Measurements from ENCODE around the gene SPAG9. TPM values are rescaled to one million over a fixed set of nuclear protein-coding genes. Genes with fewer than 3 reads are reported as not detected.

SPAG9 gene
- total and polyA plus RNA-seq, 12 donors, result 20.7 to 65.8 (median 51.6) TPM

DNA sequence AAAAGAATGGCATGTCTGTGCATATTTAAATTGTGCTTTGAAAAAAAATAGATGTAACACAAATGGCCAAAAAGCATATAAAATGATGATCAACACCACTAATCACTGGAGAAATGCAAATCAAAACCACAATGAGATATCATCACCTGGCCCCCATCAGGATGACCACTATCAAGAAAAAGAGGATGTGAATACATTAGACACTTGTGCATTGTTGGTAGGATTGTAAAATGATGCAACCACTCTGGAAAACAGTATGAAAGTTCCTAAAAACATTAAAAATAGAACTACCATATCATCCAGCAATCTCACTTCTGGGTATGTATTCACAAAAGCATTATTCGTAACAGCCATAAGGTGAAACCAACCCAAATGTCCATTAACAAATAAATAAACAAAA, 91.5 kb downstream of the SPAG9 start:
- WGBS, 2 donors, result 88% methylated on average over 1 of the region's 1 CpG
- peaks cover 0 to 30% (median 0%) of the 10 kb centered on the region in 9 donors for H3K36me3 ChIP-seq
- TF ChIP-seq, protein P1, sequence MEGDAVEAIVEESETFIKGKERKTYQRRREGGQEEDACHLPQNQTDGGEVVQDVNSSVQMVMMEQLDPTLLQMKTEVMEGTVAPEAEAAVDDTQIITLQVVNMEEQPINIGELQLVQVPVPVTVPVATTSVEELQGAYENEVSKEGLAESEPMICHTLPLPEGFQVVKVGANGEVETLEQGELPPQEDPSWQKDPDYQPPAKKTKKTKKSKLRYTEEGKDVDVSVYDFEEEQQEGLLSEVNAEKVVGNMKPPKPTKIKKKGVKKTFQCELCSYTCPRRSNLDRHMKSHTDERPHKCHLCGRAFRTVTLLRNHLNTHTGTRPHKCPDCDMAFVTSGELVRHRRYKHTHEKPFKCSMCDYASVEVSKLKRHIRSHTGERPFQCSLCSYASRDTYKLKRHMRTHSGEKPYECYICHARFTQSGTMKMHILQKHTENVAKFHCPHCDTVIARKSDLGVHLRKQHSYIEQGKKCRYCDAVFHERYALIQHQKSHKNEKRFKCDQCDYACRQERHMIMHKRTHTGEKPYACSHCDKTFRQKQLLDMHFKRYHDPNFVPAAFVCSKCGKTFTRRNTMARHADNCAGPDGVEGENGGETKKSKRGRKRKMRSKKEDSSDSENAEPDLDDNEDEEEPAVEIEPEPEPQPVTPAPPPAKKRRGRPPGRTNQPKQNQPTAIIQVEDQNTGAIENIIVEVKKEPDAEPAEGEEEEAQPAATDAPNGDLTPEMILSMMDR (IDR thresholded peaks at IDR 0.05), result no peak
- intact Hi-C loops (cut with DNase I), result no loop called here
- H3K4me1 ChIP-seq, result peaks cover 0 to 19% (median 6%) of the 10 kb centered on the region in 9 donors
- no peak for ATAC-seq
- peak overlapping the region in 6 of 10 donors; percentile 28 to 84 (median 55) for H3K27ac ChIP-seq
- peak overlapping the region in 3 of 10 donors; percentile 25 to 41 (median 37) for H3K4me3 ChIP-seq
- no peaks in the 10 kb centered on the region for H3K9me3 ChIP-seq
- DNase-seq, result no peak
- H3K27me3 ChIP-seq, result no peaks in the 10 kb centered on the region

DNA sequence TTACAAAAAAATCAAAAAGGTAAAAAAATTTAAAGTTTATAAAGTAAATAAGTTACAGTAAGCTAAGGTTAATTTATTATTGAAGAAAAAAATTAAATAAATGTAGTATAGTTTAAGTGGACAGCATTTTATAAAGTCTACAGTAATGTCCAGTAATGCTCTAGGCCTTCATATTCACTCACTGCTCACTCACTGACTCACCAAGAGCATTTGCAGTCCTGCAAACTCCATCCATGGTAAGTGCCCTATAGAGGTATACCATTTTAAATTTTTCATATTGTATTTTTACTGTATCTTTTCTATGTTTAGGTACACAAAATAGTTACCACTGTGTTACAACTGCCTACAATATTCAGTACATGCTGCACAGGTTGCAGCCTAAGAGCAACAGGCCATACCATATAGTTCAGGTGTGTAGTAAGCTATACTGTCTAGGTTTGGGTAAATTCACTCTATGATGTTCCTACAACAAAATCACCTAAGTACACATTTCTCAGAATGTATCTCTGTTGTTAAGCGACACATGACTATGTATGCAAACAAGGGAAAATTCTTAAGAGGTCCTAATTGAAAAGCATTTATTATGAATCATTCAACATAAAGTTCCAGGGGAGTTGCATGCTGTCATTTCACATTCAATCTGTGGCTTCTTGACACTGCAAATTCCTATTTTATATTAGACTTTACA, 92.3 kb downstream of the SPAG9 start:
- Histone ChIP-seq H3K4me3 (no peak overlapping the region), H3K9me3 (no peaks in the 10 kb centered on the region), H3K27ac (no peak overlapping the region), H3K27me3 (no peaks in the 10 kb centered on the region), H3K36me3 (peaks cover 0 to 30% (median 0%) of the 10 kb centered on the region in 9 donors), H3K4me1 (peaks cover 0 to 19% (median 6%) of the 10 kb centered on the region in 9 donors)
- intact Hi-C loops (cut with DNase I), result no loop called here
- DNase-seq (no peak), ATAC-seq (no peak)
- TF ChIP-seq, protein P1 (IDR thresholded peaks at IDR 0.05), result no peak
- WGBS, 2 donors, result 98 to 100% methylated on average over 1 of the region's 1 CpG

DNA sequence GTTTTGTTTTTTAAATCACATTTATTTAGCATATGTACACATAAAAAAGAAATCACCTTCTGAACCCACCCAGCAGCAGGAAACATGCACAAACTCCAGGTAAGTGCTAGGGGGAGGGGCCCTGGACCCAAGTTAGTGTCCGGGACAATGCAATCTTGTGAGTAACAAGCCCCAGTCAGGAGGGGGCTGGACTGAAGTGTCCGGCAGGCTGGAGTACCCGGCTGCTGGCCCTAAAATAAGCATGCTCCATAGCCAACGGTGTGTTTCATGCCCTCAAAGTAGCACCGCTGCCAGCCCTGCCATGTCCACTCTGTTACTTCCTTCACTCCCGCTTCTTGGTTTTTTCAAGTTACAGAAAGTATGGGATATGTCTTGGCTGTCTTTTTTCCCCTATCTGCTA, 102.1 kb downstream of the SPAG9 start:
- Histone ChIP-seq H3K27me3 (no peaks in the 10 kb centered on the region), H3K9me3 (no peaks in the 10 kb centered on the region), H3K36me3 (peaks cover 0 to 81% (median 20%) of the 10 kb centered on the region in 9 donors), H3K4me1 (peaks cover 0 to 9% (median 0%) of the 10 kb centered on the region in 9 donors), H3K4me3 (no peak overlapping the region), H3K27ac (no peak overlapping the region)
- DNase-seq (no peak), ATAC-seq (no peak)
- TF ChIP-seq, protein P1 (IDR thresholded peaks at IDR 0.05), result no peak
- 87 to 90% methylated on average over 6 of the region's 6 CpGs for WGBS, 2 donors
- intact Hi-C loops (cut with DNase I), result loop anchor here in 1 of 10 donors (10.0 kb wide), 1 partner anchor 116 kb away; no protein-coding TSS in a partner anchor

DNA sequence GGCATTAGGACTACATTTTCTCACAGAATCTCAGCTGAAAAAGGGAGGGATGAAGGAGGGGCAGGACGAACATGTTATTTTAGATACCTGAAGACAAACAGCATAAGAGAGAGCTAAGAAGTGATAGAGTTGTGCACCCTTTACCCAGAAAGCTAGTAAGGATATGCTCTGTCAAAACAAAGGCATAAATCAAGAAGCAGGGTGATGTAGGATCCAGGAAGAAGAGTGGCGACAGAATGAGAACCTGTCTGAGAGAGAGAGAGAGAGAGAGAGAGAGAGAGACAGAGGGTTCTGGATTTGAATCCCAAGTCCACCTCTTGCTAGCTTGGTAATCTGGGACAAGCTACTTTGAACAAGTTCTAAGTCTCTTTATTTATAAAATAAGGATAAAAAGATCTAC, 103.4 kb downstream of the SPAG9 start:
- Histone ChIP-seq H3K9me3 (no peaks in the 10 kb centered on the region), H3K27me3 (no peaks in the 10 kb centered on the region), H3K27ac (no peak overlapping the region), H3K4me3 (no peak overlapping the region), H3K36me3 (peaks cover 0 to 93% (median 20%) of the 10 kb centered on the region in 9 donors), H3K4me1 (peaks cover 0 to 9% (median 0%) of the 10 kb centered on the region in 9 donors)
- TF ChIP-seq, protein P1 (IDR thresholded peaks at IDR 0.05), result no peak
- 93 to 96% methylated on average over 2 of the region's 2 CpGs for WGBS, 2 donors
- intact Hi-C loops (cut with DNase I), result loop anchor here in 1 of 10 donors (10.0 kb wide), 1 partner anchor 118 kb away; no protein-coding TSS in a partner anchor
- ATAC-seq (no peak), DNase-seq (no peak)
